GM21515 (cell line): Measurements from ENCODE around the gene LGALS3BP.

Experiments
- ATAC-seq: cut with Tn5 transposase; IDR thresholded peaks from one replicate; pipeline ENCODE4 v1.9.1; 2021; ENCODE audit not compliant: unreplicated experiment

Gene LGALS3BP

DNA sequence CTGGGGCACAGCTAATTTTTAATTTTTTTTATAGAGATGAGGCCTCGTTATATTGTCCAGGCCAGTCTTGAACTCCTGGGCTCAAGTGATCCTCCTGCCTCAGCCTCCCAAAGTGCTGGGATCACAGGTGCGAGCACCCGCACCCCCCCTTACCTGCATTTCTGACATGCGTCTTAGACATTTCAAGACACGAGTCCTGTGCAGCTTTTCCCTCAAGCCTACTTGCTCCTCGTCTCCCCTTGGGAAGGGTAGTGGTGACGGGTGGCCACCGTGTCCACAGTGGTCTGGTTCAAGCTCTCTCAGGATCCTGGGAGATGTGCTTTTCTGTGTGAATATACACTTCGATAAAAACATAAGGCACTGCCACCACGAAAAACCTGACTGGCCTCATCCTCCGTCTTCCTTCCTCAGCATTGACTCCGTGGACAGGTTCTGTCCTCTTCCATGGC lies 20.2 kb upstream of the LGALS3BP start:
- no peak for ATAC-seq

GRCh38 chr17:78999056-78999768 lies 19.5 kb upstream of the LGALS3BP start:
- ATAC-seq = no peak

DNA sequence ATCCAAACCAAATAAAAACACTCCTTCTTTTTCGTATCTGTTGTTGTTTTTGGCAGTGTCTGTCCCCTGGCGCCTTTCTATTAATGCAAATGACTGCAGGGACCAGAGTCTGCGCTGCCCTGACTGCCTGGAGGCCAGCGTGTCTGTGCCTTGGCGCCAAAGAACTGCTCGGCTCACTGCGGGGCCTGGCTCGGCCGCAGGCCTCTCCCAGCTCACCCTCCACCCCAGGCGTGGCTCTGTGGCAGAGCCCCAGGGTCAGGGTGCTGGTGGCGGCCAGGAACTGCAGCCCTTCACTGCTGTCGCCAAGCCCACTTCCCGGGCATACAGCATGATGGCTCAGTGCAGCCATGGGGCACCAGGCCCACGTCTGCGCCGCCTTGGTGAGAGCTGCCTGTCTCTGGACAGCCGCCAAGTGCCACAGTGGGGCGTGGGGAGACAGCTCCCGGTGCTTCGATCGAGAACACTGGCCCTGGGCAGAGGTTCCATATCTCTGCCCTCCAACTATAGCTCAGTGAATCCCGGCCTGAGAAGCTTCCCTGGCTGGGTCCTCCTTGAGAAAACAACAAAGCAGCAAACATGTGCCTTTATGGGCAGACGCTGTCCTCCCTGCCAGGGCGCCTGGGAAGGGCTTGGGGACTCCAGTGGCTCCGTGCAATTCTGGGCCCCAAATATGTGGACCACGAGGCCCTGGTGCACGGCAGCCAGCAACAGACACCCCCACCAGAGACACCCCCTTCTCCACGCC lies 18.8 kb upstream of the LGALS3BP start:
- ATAC-seq = no peak

DNA sequence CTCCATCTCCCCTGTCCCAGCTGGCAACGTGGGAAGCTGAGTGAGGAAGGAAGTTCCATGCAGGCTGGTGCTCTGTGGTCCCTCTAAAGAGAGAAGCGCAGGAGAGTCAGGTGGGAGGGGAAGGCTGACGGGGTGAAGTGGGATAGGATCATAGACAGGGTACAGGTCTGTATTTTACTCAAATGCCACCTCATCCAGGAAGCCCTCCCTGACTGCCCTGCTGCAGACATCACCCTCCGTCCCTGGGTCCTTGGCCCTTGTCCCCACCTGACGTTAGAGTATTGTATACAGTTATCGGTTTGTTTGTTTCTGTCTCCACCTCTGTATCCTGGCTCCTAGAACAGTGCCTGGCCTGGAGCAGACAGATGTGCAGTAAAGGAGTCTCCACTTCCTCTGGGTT lies 18.2 kb upstream of the LGALS3BP start:
- ATAC-seq = no peak

DNA sequence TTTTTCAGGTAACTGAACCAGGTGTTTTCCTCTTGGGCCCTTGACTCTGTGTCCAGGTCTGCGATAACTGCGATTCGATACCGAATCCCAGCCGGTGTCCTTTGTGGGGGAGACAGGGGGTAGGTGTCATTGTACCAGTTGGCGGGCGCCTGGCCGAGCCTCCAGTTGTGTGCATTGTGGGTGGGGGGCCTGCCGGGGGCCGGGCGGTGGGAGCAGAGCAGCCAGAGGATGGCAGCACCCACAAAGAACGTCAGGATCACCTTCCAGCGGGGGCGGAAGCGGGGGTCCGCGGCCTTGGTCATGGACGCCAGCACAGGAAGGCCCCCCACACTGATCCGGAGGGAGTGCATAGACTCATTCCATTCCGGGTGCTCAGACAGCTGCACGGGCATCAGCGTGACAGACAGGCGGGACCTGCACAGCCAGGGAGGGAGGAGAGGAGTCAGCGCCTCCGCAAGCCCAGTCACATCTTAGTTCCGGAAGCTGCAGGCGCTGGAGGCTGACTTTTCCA lies 17.6 kb upstream of the LGALS3BP start:
- no peak for ATAC-seq

GRCh38 chr17:78996781-78997201 lies 17.1 kb upstream of the LGALS3BP start:
- ATAC-seq = no peak

GRCh38 chr17:78995761-78996451 lies 16.2 kb upstream of the LGALS3BP start:
- no peak for ATAC-seq

- no peak for ATAC-seq
Observed at GRCh38 chr17:78995022-78995760, 15.5 kb upstream of the LGALS3BP start.

- ATAC-seq = no peak
Observed at GRCh38 chr17:78993981-78994671, 14.4 kb upstream of the LGALS3BP start.

- ATAC-seq = no peak
Observed at GRCh38 chr17:78993241-78993956, 13.7 kb upstream of the LGALS3BP start.

DNA sequence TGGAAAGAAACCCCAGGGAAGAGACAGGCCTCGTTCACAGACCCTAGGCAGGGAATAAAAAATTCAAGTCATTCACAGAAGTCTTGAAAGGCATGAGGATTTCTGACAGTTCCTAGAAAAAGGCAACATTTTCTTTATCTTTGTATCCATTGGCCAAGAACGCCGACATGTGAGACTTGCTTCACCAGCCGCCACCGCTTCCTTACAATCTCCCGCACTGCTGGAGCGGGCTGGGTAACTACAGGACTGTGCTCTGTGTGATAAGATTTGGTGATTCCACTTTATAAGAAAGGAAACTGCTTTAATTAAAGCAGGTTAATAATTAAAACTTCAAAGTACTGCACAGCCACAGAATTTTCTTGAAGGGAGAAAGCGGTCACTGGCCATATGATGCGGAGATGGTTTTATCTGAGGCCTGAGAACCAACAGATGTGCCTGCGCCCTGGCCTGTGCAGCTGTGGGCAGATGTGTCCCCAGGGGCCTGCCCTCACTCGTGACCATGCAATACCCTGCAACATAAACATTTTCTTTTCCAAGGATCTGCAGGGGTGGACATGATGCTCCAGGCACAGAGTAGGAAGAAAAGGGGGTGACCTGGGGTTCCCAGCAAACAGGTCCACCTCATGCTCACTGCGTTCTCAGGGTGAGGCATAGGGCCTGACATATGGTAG lies 13.0 kb upstream of the LGALS3BP start:
- ATAC-seq = no peak

DNA sequence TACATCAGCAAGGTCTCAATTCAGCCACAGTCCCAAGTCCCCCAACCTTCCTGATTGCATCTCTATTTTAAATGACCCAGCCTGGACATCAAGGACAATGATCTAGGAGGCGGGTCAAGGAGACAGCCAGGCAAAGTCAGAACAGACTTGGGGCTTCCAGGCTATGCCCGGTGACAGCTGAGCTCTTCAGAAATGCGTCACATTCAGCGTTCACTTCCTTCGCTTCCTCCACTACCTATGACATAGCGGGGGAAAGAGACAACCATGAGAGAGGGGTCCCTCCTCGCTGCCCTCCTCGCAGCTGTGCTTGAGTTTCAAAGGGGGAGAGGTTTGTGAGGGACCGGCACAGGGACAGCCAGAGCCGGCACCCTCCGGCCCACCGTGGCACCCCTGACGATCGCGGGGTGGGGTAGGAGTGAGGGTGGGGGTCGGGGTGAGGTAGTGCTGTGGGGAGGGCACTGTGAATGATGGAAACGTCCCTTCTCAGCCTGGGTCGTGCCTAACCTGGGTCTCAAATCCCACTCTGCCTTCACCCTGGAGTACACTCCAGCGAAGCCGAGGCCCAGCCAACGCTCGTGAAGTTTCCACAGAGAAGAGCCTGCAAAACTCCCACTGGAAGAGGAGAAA lies 12.3 kb upstream of the LGALS3BP start:
- ATAC-seq = no peak

DNA sequence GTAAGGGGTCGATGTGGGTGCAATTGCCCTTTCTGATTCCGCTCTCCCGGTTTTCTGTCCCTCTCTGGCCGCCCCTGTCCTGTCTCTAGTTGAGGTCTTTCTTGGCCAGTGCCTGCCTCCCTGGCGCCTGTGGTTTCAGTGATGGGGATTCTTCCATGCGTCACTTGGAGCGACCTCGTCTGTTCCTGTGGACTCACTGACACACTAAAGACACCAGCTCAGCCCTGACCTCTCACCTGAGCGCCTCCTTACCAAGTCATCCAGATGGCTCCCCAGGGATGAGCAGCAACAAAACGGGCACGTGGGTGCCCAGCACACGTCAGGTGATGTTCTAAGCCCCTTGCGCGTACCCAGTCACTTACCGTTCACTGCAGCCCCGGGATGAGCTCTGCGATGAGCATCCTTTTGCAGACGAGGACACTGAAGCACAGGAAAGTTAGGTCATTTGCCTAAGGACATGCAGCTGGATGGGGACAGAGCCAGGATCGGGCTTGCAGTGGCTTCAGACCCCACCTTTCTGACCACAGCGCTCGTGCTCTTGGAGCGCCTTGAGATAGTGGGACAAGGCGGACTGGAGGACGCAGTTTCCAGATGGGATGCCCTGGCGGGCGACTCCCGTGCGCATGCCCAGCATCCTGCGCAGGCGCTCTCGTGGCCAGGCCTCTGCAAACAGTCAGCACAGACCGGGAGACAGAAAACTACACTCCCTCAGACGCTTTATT lies 11.5 kb upstream of the LGALS3BP start:
- ATAC-seq = no peak

DNA sequence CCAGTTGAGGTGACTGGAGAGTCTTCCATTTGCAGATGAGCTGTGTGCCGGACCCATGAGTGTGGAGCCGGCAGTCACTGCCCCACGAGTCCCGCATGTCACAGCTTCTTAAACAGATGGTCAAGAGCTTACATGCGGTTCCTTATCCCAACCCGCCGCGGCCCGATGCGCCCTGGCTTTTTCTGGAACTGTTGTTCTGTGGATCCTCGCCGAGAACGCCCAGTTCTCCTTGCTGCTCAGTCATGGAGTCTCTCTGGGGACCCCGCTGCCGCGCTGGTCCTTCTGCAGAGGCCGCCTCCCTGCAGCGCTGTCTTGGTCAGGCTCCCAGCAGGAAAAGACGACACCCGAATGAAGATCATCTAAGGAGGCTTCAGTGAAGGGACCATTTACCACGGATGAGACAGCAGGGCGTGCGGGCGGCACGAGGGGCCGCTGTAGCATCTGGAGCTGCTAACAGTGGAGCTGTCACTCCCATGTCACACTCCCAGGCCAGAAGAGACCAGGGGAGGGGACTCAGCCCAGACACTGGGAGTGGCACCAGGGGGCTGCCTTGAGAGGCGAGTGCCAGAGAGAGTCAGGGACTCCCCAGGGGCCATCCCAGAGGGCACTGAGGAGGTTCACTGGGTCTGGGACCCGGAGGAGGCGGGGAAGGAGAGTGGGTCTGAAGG lies 10.8 kb upstream of the LGALS3BP start:
- ATAC-seq = no peak

- no peak for ATAC-seq
Observed at GRCh38 chr17:78988152-78988551, 8.4 kb upstream of the LGALS3BP start.

GRCh38 chr17:78986649-78987328 lies 7.1 kb upstream of the LGALS3BP start:
- no peak for ATAC-seq

- no peak for ATAC-seq
Observed at GRCh38 chr17:78986048-78986648, 6.4 kb upstream of the LGALS3BP start.
